ENCODE results near the gene CCL7.

DNA sequence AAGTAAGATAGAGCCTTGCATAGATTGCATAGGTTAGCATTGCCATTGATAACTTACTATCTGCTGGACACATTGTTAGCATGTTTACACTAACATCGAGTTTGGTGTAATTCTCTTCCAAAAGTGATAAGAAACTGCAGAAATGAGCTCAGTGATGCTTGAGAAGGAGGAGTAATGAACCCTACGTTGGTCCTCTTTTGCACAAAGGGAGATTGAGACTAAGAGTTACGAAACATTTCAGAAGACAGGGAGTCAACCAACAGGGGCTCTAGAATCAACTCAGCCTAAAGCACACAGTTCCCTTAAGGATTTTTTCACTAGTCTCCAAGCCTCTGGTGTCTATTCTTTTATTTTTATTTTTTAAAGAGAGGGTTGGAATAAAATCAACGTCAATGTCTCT, 6.8 kb downstream of the CCL7 start:
- TF ChIP-seq, protein P1, sequence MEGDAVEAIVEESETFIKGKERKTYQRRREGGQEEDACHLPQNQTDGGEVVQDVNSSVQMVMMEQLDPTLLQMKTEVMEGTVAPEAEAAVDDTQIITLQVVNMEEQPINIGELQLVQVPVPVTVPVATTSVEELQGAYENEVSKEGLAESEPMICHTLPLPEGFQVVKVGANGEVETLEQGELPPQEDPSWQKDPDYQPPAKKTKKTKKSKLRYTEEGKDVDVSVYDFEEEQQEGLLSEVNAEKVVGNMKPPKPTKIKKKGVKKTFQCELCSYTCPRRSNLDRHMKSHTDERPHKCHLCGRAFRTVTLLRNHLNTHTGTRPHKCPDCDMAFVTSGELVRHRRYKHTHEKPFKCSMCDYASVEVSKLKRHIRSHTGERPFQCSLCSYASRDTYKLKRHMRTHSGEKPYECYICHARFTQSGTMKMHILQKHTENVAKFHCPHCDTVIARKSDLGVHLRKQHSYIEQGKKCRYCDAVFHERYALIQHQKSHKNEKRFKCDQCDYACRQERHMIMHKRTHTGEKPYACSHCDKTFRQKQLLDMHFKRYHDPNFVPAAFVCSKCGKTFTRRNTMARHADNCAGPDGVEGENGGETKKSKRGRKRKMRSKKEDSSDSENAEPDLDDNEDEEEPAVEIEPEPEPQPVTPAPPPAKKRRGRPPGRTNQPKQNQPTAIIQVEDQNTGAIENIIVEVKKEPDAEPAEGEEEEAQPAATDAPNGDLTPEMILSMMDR (IDR thresholded peaks at IDR 0.05): no peak
- TF ChIP-seq POLR2A (IDR thresholded peaks at IDR 0.05): no peak

Data from testis (tissue), 2 donors.